Loucy (cell line): ENCODE measurements around the gene APOL2.
"Not testable (repeated sequence)": the region's sequence is repeated elsewhere in the genome, so short reads cannot be mapped to it uniquely, and the experiment has no call there.

Experiments used
- CTCF ChIP-seq: fragments of 200-600 bp; sonication (generic); conservative IDR thresholded peaks from 2 replicates; pipeline ENCODE4 v1.5.1; 2014; ENCODE audit warnings: mild to moderate bottlenecking, antibody characterized with exemption, low read length
- EZH2phosphoT487 ChIP-seq: fragments of 200-600 bp; IDR thresholded peaks from 2 replicates; pipeline ENCODE4 v1.6.1; 2018; ENCODE audit warnings: antibody characterized with exemption, mild to moderate bottlenecking, moderate library complexity, borderline replicate concordance

DNA sequence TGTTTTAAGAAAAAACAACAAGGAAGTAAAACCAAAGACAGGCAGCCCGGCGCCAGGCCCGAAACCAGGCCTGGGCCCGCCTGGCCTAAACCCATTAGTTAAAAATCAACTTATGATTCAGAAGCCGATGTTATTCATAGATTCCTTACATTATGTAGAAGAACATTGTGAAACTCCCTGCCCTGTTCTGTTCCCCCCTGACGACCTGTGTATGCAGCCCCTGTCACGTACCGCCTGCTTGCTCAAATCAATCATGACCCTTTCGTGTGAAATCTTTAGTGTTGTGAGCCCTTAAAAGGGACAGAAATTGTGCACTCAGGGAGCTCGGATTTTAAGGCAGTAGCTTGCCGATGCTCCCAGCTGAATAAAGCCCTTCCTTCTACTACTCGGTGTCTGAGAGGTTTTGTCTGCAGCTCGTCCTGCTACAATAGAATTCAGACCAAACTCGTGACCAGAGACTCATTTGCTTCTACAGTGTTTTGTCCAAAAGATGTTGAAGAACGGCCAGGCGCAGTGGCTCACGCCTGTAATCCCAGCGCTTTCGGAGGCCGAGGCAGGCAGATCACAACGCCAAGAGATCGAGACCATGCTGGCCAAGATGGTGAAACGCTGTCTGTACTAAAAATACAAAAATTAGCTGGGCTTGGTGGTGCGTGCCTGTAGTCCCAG, 11.1 kb upstream of the APOL2 start:
- not testable (repeated sequence) for TF ChIP-seq CTCF, EZH2phosphoT487
